Lung (tissue), 12 donors: ENCODE data around the gene NGEF. TPM values are rescaled to one million over a fixed set of nuclear protein-coding genes. Genes with fewer than 3 reads are reported as not detected.

Source experiments
- ATAC-seq: fragments of 200-7000 bp; cut with Tn5 transposase; one replicate; pipeline ENCODE4 v1.9.1; 2020; ENCODE audit warnings: moderate number of reproducible peaks; ENCODE audit not compliant: insufficient read depth, low FRiP score
- DNase-seq, 3 donors: peaks; one replicate each; pipeline ENCODE4 v3.0.0-alpha.2; 2013 to 2017
- H3K27ac ChIP-seq, 2 donors: one replicate each; pipeline ENCODE4 v1.5.1; 2013; ENCODE audit warnings: mild to moderate bottlenecking in 2 of 2, moderate library complexity in 2 of 2, control low read depth in 1 of 2, inconsistent platforms in 1 of 2, low read depth in 1 of 2, low read length in 1 of 2
- H3K27me3 ChIP-seq, 3 donors: one replicate each; pipeline ENCODE4 v1.5.1; 2013; ENCODE audit warnings: low read length in 2 of 3; ENCODE audit not compliant: control insufficient read depth in 3 of 3, insufficient read depth in 3 of 3
- H3K36me3 ChIP-seq, 4 donors: one replicate each; pipeline ENCODE4 v1.5.1; 2013; ENCODE audit warnings: low read length in 4 of 4, mild to moderate bottlenecking in 1 of 4, moderate library complexity in 1 of 4; ENCODE audit not compliant: control insufficient read depth in 4 of 4, insufficient read depth in 4 of 4
- H3K4me1 ChIP-seq, 5 donors: one replicate each; pipeline ENCODE4 v1.5.1; 2013; ENCODE audit warnings: low read length in 5 of 5, mild to moderate bottlenecking in 2 of 5, moderate library complexity in 1 of 5; ENCODE audit not compliant: control insufficient read depth in 5 of 5, insufficient read depth in 5 of 5
- H3K4me3 ChIP-seq: one replicate; pipeline ENCODE4 v1.5.1; 2013; ENCODE audit warnings: mild to moderate bottlenecking, control low read depth, moderate library complexity
- H3K9ac ChIP-seq, 2 donors: one replicate each; pipeline ENCODE4 v1.5.1; 2013; ENCODE audit warnings: low read length in 2 of 2, control low read depth in 1 of 2; ENCODE audit not compliant: insufficient read depth in 1 of 2
- H3K9me3 ChIP-seq, 4 donors: one replicate each; pipeline ENCODE4 v1.5.1; 2013; ENCODE audit warnings: low read length in 3 of 4, mild to moderate bottlenecking in 1 of 4, moderate library complexity in 1 of 4; ENCODE audit not compliant: control insufficient read depth in 4 of 4, insufficient read depth in 3 of 4
- CTCF ChIP-seq: IDR thresholded peaks from 2 replicates; pipeline ENCODE4 v1.5.1; 2012; ENCODE audit warnings: mild to moderate bottlenecking; ENCODE audit errors: control extremely low read depth, extremely low read depth
- WGBS, 2 donors: extraction: QIAGEN DNeasy Blood & Tissue Kit; methylation state at CpG; one replicate each; pipeline ENCODE4 v1.1.7; 2013; 5-methylcytosine and 5-hydroxymethylcytosine counted together
- polyA plus RNA-seq, 2 donors: library from polyadenylated mRNA; stranded (reverse); fragments of 200-250 nt; gene quantifications; one replicate each; pipeline ENCODE4 v1.2.1, GENCODE V29; 2013
- total RNA-seq, 2 donors: library from RNA; depleted of rRNA in 1 of 2; stranded (reverse); fragments of >200 nt in 1 of 2; gene quantifications; one replicate each; pipeline ENCODE4 v1.2.1, GENCODE V29; 2014 to 2021
- donor health status: control.
- donor health status: control.
- donor health status: Bipolar disorder and iron deficiency.
- donor health status: healthy.
- donor health status: DM: yes; HTN: yes; CAD: no.

Gene NGEF
- total and polyA plus RNA-seq, 4 donors: 0.35 to 2.4 (median 1.5) TPM

- WGBS, 2 donors: 20 to 40% methylated on average over 10 of the region's 10 CpGs
- Histone ChIP-seq H3K36me3 (no peaks in the 10 kb centered on the region), H3K9ac (peak overlapping the region in 1 of 2 donors; percentile 63), H3K27me3 (no peaks in the 10 kb centered on the region), H3K4me1 (peaks cover 0 to 26% (median 8%) of the 10 kb centered on the region in 5 donors), H3K4me3 (peak overlapping the region; percentile 54), H3K27ac (peak overlapping the region; percentile 54 to 96), H3K9me3 (no peaks in the 10 kb centered on the region)
- ATAC-seq (no peak), DNase-seq (no peak)
- no peak for TF ChIP-seq CTCF
Measured at GRCh38 chr2:233060980-233061590, 48.0 kb upstream of the NGEF start.

- Histone ChIP-seq H3K4me1 (peaks cover 0 to 26% (median 8%) of the 10 kb centered on the region in 5 donors), H3K9ac (peak overlapping the region in 1 of 2 donors; percentile 47)
- ATAC-seq: no peak
Measured at GRCh38 chr2:233060501-233060979, 47.5 kb upstream of the NGEF start.

GRCh38 chr2:233059797-233060500 is 46.9 kb upstream of the NGEF start, which contains the start of gene INPP5D:
Gene INPP5D (plus strand): TSS chr2:233060342. CDS start chr2:233060479, 137 bp downstream.
- Histone ChIP-seq H3K9me3 (no peaks in the 10 kb centered on the region), H3K9ac (peak within 1 kb of the TSS in 1 of 2 donors; percentile 47), H3K36me3 (no peaks in the 10 kb centered on the region), H3K4me1 (peaks cover 0 to 26% (median 8%) of the 10 kb centered on the region in 5 donors), H3K27ac (peak within 1 kb of the TSS; percentile 62 to 96), H3K4me3 (peak within 1 kb of the TSS; percentile 54), H3K27me3 (no peaks in the 10 kb centered on the region)
- WGBS, 2 donors: 20 to 32% methylated on average over 26 of the region's 26 CpGs
- ATAC-seq (peak; percentile 62), DNase-seq (peak in 1 of 3 donors; percentile 41)
- TF ChIP-seq CTCF: no peak

More at GRCh38 chr2:233060501-233060979, 47.5 kb upstream of the NGEF start:
- Histone ChIP-seq H3K36me3 (no peaks in the 10 kb centered on the region), H3K27me3 (no peaks in the 10 kb centered on the region), H3K4me3 (peak overlapping the region; percentile 54), H3K9me3 (no peaks in the 10 kb centered on the region), H3K27ac (peak overlapping the region; percentile 54 to 96)
- DNase-seq: no peak
- no peak for TF ChIP-seq CTCF
- 39 to 44% methylated on average over 13 of the region's 13 CpGs for WGBS, 2 donors
